ENCODE data around the gene AAK1. TPM values are rescaled to one million over a fixed set of nuclear protein-coding genes. Genes with fewer than 3 reads are reported as not detected.

Gene AAK1
- polyA plus RNA-seq, 1 of the 3 experiments (the other 2 are of a cell fraction): 13.4 TPM

- no peaks in the 10 kb centered on the region for H3K27me3 ChIP-seq (ENCODE audit: insufficient read depth)
- no peaks in the 10 kb centered on the region for H3F3A ChIP-seq (replicated peaks; ENCODE audit: insufficient read depth)
- no peak overlapping the region for H3K9ac ChIP-seq
- H3K4me1 ChIP-seq (ENCODE audit: control insufficient read depth in 1 of 2, insufficient read depth in 2 of 2, low read depth in 1 of 2, low read length in 1 of 2): peaks cover 0 to 14% of the 10 kb centered on the region in 2 experiments; a peak in 1 of 4 replicates
- no peak overlapping the region for H3K4me3 ChIP-seq (ENCODE audit: low read depth in 2 of 2, low read length in 1 of 2)
- TF ChIP-seq PBX3 (IDR thresholded peaks at IDR 0.05) (no peak), NFIC (IDR thresholded peaks at IDR 0.05; ENCODE audit: borderline replicate concordance) (no peak), FOXM1 (IDR thresholded peaks at IDR 0.05; ENCODE audit: low read depth) (no peak), MXI1 (IDR thresholded peaks at IDR 0.05; ENCODE audit: low read depth, low read length) (no peak), NRF1 (IDR thresholded peaks at IDR 0.05; ENCODE audit: low read depth, low read length) (no peak), RAD21 (IDR thresholded peaks at IDR 0.05; ENCODE audit: low read length) (no peak), CHD2 (IDR thresholded peaks at IDR 0.05; ENCODE audit: low read length, partially characterized antibody) (no peak), IRF3 (IDR thresholded peaks at IDR 0.05; ENCODE audit: low read depth, low read length) (no peak), TAF1 (IDR thresholded peaks at IDR 0.05; ENCODE audit: borderline replicate concordance, low read depth, low read length) (no peak), TCF12 (IDR thresholded peaks at IDR 0.05) (no peak), USF2 (IDR thresholded peaks at IDR 0.05; ENCODE audit: borderline replicate concordance, low read depth, low read length) (no peak), ZBTB33 (IDR thresholded peaks at IDR 0.05; ENCODE audit: borderline replicate concordance, low read depth) (no peak), EP300 (IDR thresholded peaks at IDR 0.05; ENCODE audit: borderline replicate concordance in 1 of 2, low read depth in 1 of 2, low read length in 1 of 2) (no peak), REST (IDR thresholded peaks at IDR 0.05; ENCODE audit: low read depth, low read length) (no peak), POLR2AphosphoS5 (IDR thresholded peaks at IDR 0.05; ENCODE audit: low read depth, low read length) (no peak), JUND (IDR thresholded peaks at IDR 0.05) (no peak), FOXJ3 (CRISPR knock-in tag; IDR thresholded peaks at IDR 0.05) (no peak), EZH2phosphoT487 (IDR thresholded peaks at IDR 0.05; ENCODE audit: borderline replicate concordance, low read depth) (no peak), FOSL2 (IDR thresholded peaks at IDR 0.05; ENCODE audit: borderline replicate concordance, low read depth) (no peak), GATA2 (CRISPR knock-in tag; IDR thresholded peaks at IDR 0.05) (no peak)
- H3K27ac ChIP-seq (ENCODE audit: low read depth in 2 of 2, low read length in 1 of 2): no peak overlapping the region
- H2AFZ ChIP-seq (ENCODE audit: low read depth): no peak overlapping the region
- CTCF ChIA-PET: no interaction called here
- H3K9me2 ChIP-seq: no peaks in the 10 kb centered on the region
- H3K36me3 ChIP-seq (replicated peaks in 1 of 2; ENCODE audit: control insufficient read depth in 1 of 2, insufficient read depth in 2 of 2, low read length in 1 of 2): peaks cover 24 to 28% of the 10 kb centered on the region in 2 experiments
- POLR2A ChIA-PET: no interaction called here
- 95% methylated on average over 1 of the region's 1 CpG for WGBS (ENCODE audit: low lambda C conversion rate)
- no peaks in the 10 kb centered on the region for H3K79me2 ChIP-seq (ENCODE audit: insufficient read depth)
- H3K4me2 ChIP-seq: no peak overlapping the region
- no peak for DNase-seq
- no peaks in the 10 kb centered on the region for H3K9me3 ChIP-seq
- H4K20me1 ChIP-seq (ENCODE audit: insufficient read depth): no peaks in the 10 kb centered on the region
Observed at GRCh38 chr2:69490486-69490885, 153.1 kb downstream of the AAK1 start.
